GM13977 (cell line): ENCODE results near the gene HVCN1.
A peak's percentile ranks its signal among the peaks of the same experiment; 100 is the strongest.

ENCODE experiments used
- DNase-seq: peaks from one replicate; pipeline ENCODE4 v3.0.0; 2012; ENCODE audit warnings: low spot score
- in situ Hi-C: fragments of 300-500 bp; cut with MboI; formaldehyde crosslinking; loops from one replicate; pipeline ENCODE4 v1.12.0; 2022; ENCODE audit warnings: low sequenced_read_pairs, low pct_unique_long_range_greater_than_20kb, mixed read lengths, inconsistent platforms; ENCODE audit not compliant: unreplicated experiment
- TF ChIP-seq, protein P1 (sequence below): IDR thresholded peaks from 2 replicates; pipeline ENCODE4 v1.5.1; 2012; ENCODE audit warnings: mild to moderate bottlenecking, control low read depth; ENCODE audit not compliant: insufficient read depth; ENCODE audit errors: extremely low read depth, missing control alignments

The HVCN1 gene

GRCh38 chr12:110640275-110641025 lies 48.5 kb downstream of the HVCN1 start:
- DNase-seq: no peak
- in situ Hi-C loops: no loop called here
- TF ChIP-seq, protein P1, sequence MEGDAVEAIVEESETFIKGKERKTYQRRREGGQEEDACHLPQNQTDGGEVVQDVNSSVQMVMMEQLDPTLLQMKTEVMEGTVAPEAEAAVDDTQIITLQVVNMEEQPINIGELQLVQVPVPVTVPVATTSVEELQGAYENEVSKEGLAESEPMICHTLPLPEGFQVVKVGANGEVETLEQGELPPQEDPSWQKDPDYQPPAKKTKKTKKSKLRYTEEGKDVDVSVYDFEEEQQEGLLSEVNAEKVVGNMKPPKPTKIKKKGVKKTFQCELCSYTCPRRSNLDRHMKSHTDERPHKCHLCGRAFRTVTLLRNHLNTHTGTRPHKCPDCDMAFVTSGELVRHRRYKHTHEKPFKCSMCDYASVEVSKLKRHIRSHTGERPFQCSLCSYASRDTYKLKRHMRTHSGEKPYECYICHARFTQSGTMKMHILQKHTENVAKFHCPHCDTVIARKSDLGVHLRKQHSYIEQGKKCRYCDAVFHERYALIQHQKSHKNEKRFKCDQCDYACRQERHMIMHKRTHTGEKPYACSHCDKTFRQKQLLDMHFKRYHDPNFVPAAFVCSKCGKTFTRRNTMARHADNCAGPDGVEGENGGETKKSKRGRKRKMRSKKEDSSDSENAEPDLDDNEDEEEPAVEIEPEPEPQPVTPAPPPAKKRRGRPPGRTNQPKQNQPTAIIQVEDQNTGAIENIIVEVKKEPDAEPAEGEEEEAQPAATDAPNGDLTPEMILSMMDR: no peak

- TF ChIP-seq, protein P1: no peak
- in situ Hi-C loops: no loop called here
- DNase-seq: peak; percentile 34
Observed at GRCh38 chr12:110639336-110640141, 49.4 kb downstream of the HVCN1 start.

DNA sequence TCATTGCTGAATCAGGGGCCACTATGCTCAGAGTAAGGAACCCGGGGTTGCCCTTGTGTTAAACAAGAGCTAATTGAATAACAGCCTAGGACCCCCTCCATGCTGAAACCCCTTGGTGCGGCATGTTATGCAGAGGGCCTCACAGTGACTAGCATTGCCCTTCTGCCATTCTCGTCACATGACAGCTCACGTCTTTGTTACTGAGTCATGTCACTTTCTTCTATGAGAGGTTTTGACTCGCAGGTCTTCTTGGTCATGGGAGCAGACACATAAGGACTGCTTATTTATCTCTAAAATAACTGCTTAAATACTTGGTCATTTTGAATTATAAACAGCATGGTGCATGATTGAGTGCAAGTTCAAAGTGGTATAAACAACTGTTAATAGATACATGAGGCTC lies 50.1 kb downstream of the HVCN1 start:
- in situ Hi-C loops: no loop called here
- TF ChIP-seq, protein P1: no peak
- no peak for DNase-seq

DNA sequence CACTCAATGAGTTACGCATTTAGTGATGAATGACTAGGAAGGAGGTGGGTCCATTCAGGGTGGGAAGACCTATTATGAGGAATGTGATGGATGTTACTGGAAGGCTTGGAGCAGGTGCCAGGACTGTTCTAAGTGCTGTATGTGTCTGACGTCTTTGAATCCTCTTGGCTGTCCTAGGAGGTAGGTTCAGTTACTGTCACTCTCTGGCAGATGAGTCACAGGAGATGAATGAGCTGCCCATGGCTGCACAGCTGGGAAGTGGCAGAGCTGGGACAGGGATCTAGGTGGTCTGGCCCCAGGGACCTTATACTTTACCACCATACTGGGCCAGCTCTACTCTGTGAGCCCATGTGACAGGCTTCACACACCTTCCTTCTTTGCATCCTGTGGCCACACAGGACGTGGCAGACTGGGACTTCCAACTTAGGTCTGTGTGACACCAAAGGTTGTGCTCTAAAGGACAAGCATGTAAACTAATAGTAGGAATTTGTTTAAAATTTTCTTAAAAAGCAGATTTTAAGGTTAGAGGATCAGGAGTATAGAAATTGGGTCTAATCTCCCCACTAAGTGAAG lies 51.0 kb downstream of the HVCN1 start:
- DNase-seq: no peak
- TF ChIP-seq, protein P1: no peak
- in situ Hi-C loops: no loop called here

GRCh38 chr12:110636516-110636915 lies 52.4 kb downstream of the HVCN1 start:
- in situ Hi-C loops: no loop called here
- DNase-seq: peak; percentile 29
- TF ChIP-seq, protein P1: no peak

- no peak for DNase-seq
- TF ChIP-seq, protein P1: no peak
- in situ Hi-C loops: no loop called here
Observed at GRCh38 chr12:110635055-110635454, 53.9 kb downstream of the HVCN1 start.
